Measurements from ENCODE around the gene TMPRSS2.

Gene TMPRSS2

GRCh38 chr21:41438425-41439113 is 69.4 kb downstream of the TMPRSS2 start:
- Histone ChIP-seq H3K4me1 (ENCODE audit: insufficient read depth, low read length, severe bottlenecking) (no peaks in the 10 kb centered on the region), H3K27me3 (ENCODE audit: insufficient read depth, low read length) (no peaks in the 10 kb centered on the region), H3K79me2 (ENCODE audit: insufficient read depth, low read length) (no peaks in the 10 kb centered on the region), H3F3A (ENCODE audit: insufficient read depth, low read length) (no peaks in the 10 kb centered on the region), H3K36me3 (ENCODE audit: insufficient read depth, low read length) (peaks cover 87% of the 10 kb centered on the region), H3K9me2 (ENCODE audit: low read depth, low read length) (no peaks in the 10 kb centered on the region), H3K4me2 (ENCODE audit: low read length) (no peak overlapping the region), H3K27ac (ENCODE audit: low read depth, low read length, poor library complexity, severe bottlenecking) (no peak overlapping the region), H4K20me1 (ENCODE audit: insufficient read depth, low read length) (no peaks in the 10 kb centered on the region), H3K4me3 (ENCODE audit: low read depth, low read length, poor library complexity, severe bottlenecking) (no peak overlapping the region), H3K9ac (ENCODE audit: low read length) (no peak overlapping the region), H3K9me3 (ENCODE audit: low read length) (peaks cover 12% of the 10 kb centered on the region), H2AFZ (ENCODE audit: low read length) (no peak overlapping the region)
- no peak for TF ChIP-seq CTCF (IDR thresholded peaks at IDR 0.05; ENCODE audit: low read length)
- no peak for TF ChIP-seq EZH2 (IDR thresholded peaks at IDR 0.05; ENCODE audit: borderline replicate concordance, low read length)

GRCh38 chr21:41437729-41438128 is 70.2 kb downstream of the TMPRSS2 start:
- no peaks in the 10 kb centered on the region for H3K9me2 ChIP-seq (ENCODE audit: low read depth, low read length)
- H3K4me2 ChIP-seq (ENCODE audit: low read length), result no peak overlapping the region
- no peak overlapping the region for H3K4me3 ChIP-seq (ENCODE audit: low read depth, low read length, poor library complexity, severe bottlenecking)
- H3K36me3 ChIP-seq (ENCODE audit: insufficient read depth, low read length), result peaks cover 87% of the 10 kb centered on the region
- H3K27ac ChIP-seq (ENCODE audit: low read depth, low read length, poor library complexity, severe bottlenecking), result no peak overlapping the region
- H3K9me3 ChIP-seq (ENCODE audit: low read length), result peaks cover 12% of the 10 kb centered on the region
- no peaks in the 10 kb centered on the region for H3K4me1 ChIP-seq (ENCODE audit: insufficient read depth, low read length, severe bottlenecking)
- H3F3A ChIP-seq (ENCODE audit: insufficient read depth, low read length), result no peaks in the 10 kb centered on the region
- H3K27me3 ChIP-seq (ENCODE audit: insufficient read depth, low read length), result no peaks in the 10 kb centered on the region
- TF ChIP-seq CTCF (IDR thresholded peaks at IDR 0.05; ENCODE audit: low read length) (no peak), EZH2 (IDR thresholded peaks at IDR 0.05; ENCODE audit: borderline replicate concordance, low read length) (no peak)
- H4K20me1 ChIP-seq (ENCODE audit: insufficient read depth, low read length), result no peaks in the 10 kb centered on the region
- H3K9ac ChIP-seq (ENCODE audit: low read length), result no peak overlapping the region
- H3K79me2 ChIP-seq (ENCODE audit: insufficient read depth, low read length), result no peaks in the 10 kb centered on the region
- no peak overlapping the region for H2AFZ ChIP-seq (ENCODE audit: low read length)

GRCh38 chr21:41435706-41436105 is 72.3 kb downstream of the TMPRSS2 start:
- TF ChIP-seq EZH2 (IDR thresholded peaks at IDR 0.05; ENCODE audit: borderline replicate concordance, low read length) (no peak), CTCF (IDR thresholded peaks at IDR 0.05; ENCODE audit: low read length) (no peak)
- Histone ChIP-seq H3K9me2 (ENCODE audit: low read depth, low read length) (no peaks in the 10 kb centered on the region), H4K20me1 (ENCODE audit: insufficient read depth, low read length) (no peaks in the 10 kb centered on the region), H3K27me3 (ENCODE audit: insufficient read depth, low read length) (no peaks in the 10 kb centered on the region), H3K9me3 (ENCODE audit: low read length) (peaks cover 12% of the 10 kb centered on the region), H3K9ac (ENCODE audit: low read length) (no peak overlapping the region), H3K79me2 (ENCODE audit: insufficient read depth, low read length) (no peaks in the 10 kb centered on the region), H3K4me2 (ENCODE audit: low read length) (no peak overlapping the region), H3K4me1 (ENCODE audit: insufficient read depth, low read length, severe bottlenecking) (peaks cover 14% of the 10 kb centered on the region), H3K36me3 (ENCODE audit: insufficient read depth, low read length) (peaks cover 77% of the 10 kb centered on the region), H3F3A (ENCODE audit: insufficient read depth, low read length) (no peaks in the 10 kb centered on the region), H3K4me3 (ENCODE audit: low read depth, low read length, poor library complexity, severe bottlenecking) (no peak overlapping the region), H2AFZ (ENCODE audit: low read length) (no peak overlapping the region), H3K27ac (ENCODE audit: low read depth, low read length, poor library complexity, severe bottlenecking) (no peak overlapping the region)
